Endothelial cell of umbilical vein (primary cell): ENCODE results near the gene EMX1. TPM values are rescaled to one million over a fixed set of nuclear protein-coding genes. Genes with fewer than 3 reads are reported as not detected.

Source experiments
- BruUV-seq: library from RNA; stranded (reverse); fragments of 400-500 nt; replicated peaks from 2 replicates; lab custom pipeline; 2021; lab: Mats Ljungman, UMichigan
- CTCF ChIA-PET: fragments of 300-600, 350-600 bp; sonication (Branson Sonifier 250); formaldehyde crosslinking; loops from one replicate; lab custom pipeline; 2021; ENCODE audit warnings: antibody characterized with exemption, inconsistent platforms; lab: Charles Lee
- POLR2A ChIA-PET: fragments of 300-600, 350-600 bp; sonication (Branson Sonifier 250); formaldehyde crosslinking; loops from one replicate; lab custom pipeline; 2021; ENCODE audit warnings: antibody characterized with exemption, inconsistent platforms; lab: Charles Lee
- DNase-seq: peaks from one replicate; pipeline ENCODE4 v3.0.0-alpha.2; 2011; ENCODE audit warnings: low read depth, low spot score
- FAIRE-seq: peaks from 2 replicates; lab custom pipeline; 2011; peaks lifted over from hg19 to GRCh38; lab: Jason Lieb, UNC
- H2AFZ ChIP-seq: 2 replicates; pipeline ENCODE4 v1.6.0; 2012; ENCODE audit warnings: low read depth, low read length, control low read depth, inconsistent platforms
- H3K27ac ChIP-seq: 2 replicates; pipeline ENCODE4 v1.5.1; 2011; ENCODE audit warnings: low read depth, mild to moderate bottlenecking, control low read depth, low read length, moderate library complexity; ENCODE audit not compliant: insufficient read depth
- H3K27me3 ChIP-seq, 2 experiments: 2 replicates each; pipeline versions ENCODE4 v1.6.0 to v1.6.1; 2011; ENCODE audit warnings: low read length in 2 of 2, mixed read lengths in 1 of 2; ENCODE audit not compliant: control insufficient read depth in 2 of 2, insufficient read depth in 2 of 2
- H3K36me3 ChIP-seq, 2 experiments: 2 replicates in 1 of 2; 3 replicates in 1 of 2; pipeline ENCODE4 v1.5.1; 2011; ENCODE audit warnings: low read length in 2 of 2, mild to moderate bottlenecking in 1 of 2, moderate library complexity in 1 of 2; ENCODE audit not compliant: control insufficient read depth in 2 of 2, insufficient read depth in 2 of 2; ENCODE audit errors: extremely low read depth in 1 of 2
- H3K4me1 ChIP-seq: 3 replicates; pipeline ENCODE4 v1.5.1; 2011; ENCODE audit warnings: mild to moderate bottlenecking, low read length; ENCODE audit not compliant: control insufficient read depth, insufficient read depth; ENCODE audit errors: extremely low read depth
- H3K4me2 ChIP-seq: 2 replicates; pipeline ENCODE4 v1.6.1; 2011; ENCODE audit warnings: low read length, control low read depth, mixed read lengths; ENCODE audit not compliant: insufficient read depth
- H3K4me3 ChIP-seq, 3 experiments: fragments of 200-600 bp in 1 of 3; sonication (generic), shearing (Covaris generic) in 1 of 3; replicated peaks in 1 of 3; 2 replicates each; pipeline ENCODE4 v1.5.1; 2011 to 2016; ENCODE audit warnings: control low read depth in 3 of 3, low read length in 3 of 3, mild to moderate bottlenecking in 2 of 3, inconsistent platforms in 1 of 3, low read depth in 1 of 3, moderate library complexity in 1 of 3; ENCODE audit not compliant: insufficient read depth in 1 of 3
- H3K79me2 ChIP-seq: 2 replicates; pipeline ENCODE4 v1.6.0; 2012; ENCODE audit warnings: low read length, inconsistent platforms; ENCODE audit not compliant: control insufficient read depth, insufficient read depth
- H3K9ac ChIP-seq: replicated peaks from 2 replicates; pipeline ENCODE3; 2011; ENCODE audit warnings: low read length, control low read depth; ENCODE audit not compliant: insufficient read depth; ENCODE audit errors: extremely low read depth
- H3K9me1 ChIP-seq: replicated peaks from 3 replicates; pipeline ENCODE4 v1.6.0; 2011; ENCODE audit warnings: mild to moderate bottlenecking, low read length; ENCODE audit not compliant: control insufficient read depth, insufficient read depth; ENCODE audit errors: extremely low read depth
- H3K9me3 ChIP-seq: replicated peaks from 2 replicates; pipeline ENCODE4 v1.5.1; 2012; ENCODE audit warnings: low read length, inconsistent platforms; ENCODE audit not compliant: control insufficient read depth, insufficient read depth
- H4K20me1 ChIP-seq: replicated peaks from 2 replicates; pipeline ENCODE3; 2011; ENCODE audit warnings: mild to moderate bottlenecking, low read length; ENCODE audit not compliant: control insufficient read depth, insufficient read depth; ENCODE audit errors: extremely low read depth
- CTCF ChIP-seq, 2 donors: IDR thresholded peaks; 1 replicate in 1 of 2; 2 replicates in 1 of 2; pipeline ENCODE4 v1.5.1; 2011; ENCODE audit warnings: low read length in 2 of 2, mild to moderate bottlenecking in 2 of 2, moderate library complexity in 2 of 2, control low read depth in 1 of 2, inconsistent platforms in 1 of 2, low read depth in 1 of 2; ENCODE audit not compliant: insufficient read depth in 1 of 2; ENCODE audit errors: extremely low read depth in 1 of 2
- EZH2 ChIP-seq: IDR thresholded peaks from 2 replicates; pipeline ENCODE4 v1.6.1; 2012; ENCODE audit warnings: borderline replicate concordance, low read depth, mild to moderate bottlenecking, moderate library complexity, low read length, inconsistent platforms; ENCODE audit not compliant: severe bottlenecking
- FOS ChIP-seq: IDR thresholded peaks from 2 replicates; pipeline ENCODE4 v1.6.1; 2011; ENCODE audit warnings: mild to moderate bottlenecking, low read length, moderate library complexity, borderline replicate concordance; ENCODE audit not compliant: insufficient read depth
- GATA2 ChIP-seq: IDR thresholded peaks from 2 replicates; pipeline ENCODE4 v1.7.0; 2011; ENCODE audit warnings: low read depth, mild to moderate bottlenecking, moderate library complexity, mixed read lengths, low read length; ENCODE audit not compliant: insufficient read length, insufficient read depth
- JUN ChIP-seq: IDR thresholded peaks from 2 replicates; pipeline ENCODE4 v1.6.1; 2011; ENCODE audit warnings: borderline replicate concordance, low read depth; ENCODE audit not compliant: insufficient read length, insufficient read depth
- MYC ChIP-seq: IDR thresholded peaks from one replicate; pipeline ENCODE4 v1.6.1; 2011; ENCODE audit warnings: mild to moderate bottlenecking, low read depth, low read length
- POLR2A ChIP-seq: IDR thresholded peaks from 2 replicates; pipeline ENCODE4 v1.6.1; 2012; ENCODE audit warnings: low read depth, mild to moderate bottlenecking, control low read depth, low read length
- POLR2AphosphoS5 ChIP-seq: IDR thresholded peaks from 2 replicates; pipeline ENCODE4 v1.6.1; 2012; ENCODE audit warnings: low read depth, mild to moderate bottlenecking, control low read depth, low read length, moderate library complexity; ENCODE audit not compliant: insufficient read depth
- dilution Hi-C: fragments of 300-500 bp; cut with MboI; formaldehyde crosslinking; loops from one replicate; pipeline ENCODE4 v1.15.0; 2019; ENCODE audit warnings: low sequenced_read_pairs; ENCODE audit not compliant: extremely low pct_ligation_motif_present
- intact Hi-C: fragments of 100-400 bp; cut with micrococcal nuclease; formaldehyde crosslinking; loops from one replicate; pipeline ENCODE4 v1.10.0; 2022
- polyA plus RNA-seq, 4 experiments: library from polyadenylated mRNA; depleted of rRNA in 3 of 4; stranded (reverse) in 3 of 4; unstranded in 1 of 4; fragments of >200 nt; gene quantifications; 2 replicates each; pipeline versions ENCODE4 v1.2.1 to v1.2.3, GENCODE V29; 2011 to 2012; ENCODE audit warnings: missing spikeins in 1 of 4
- total RNA-seq: library from RNA; stranded (reverse); gene quantifications from 2 replicates; pipeline ENCODE4 v1.2.3, GENCODE V29; 2021
- TF ChIP-seq, protein P1 (sequence below): IDR thresholded peaks from 2 replicates; pipeline ENCODE4 v1.6.1; 2011; ENCODE audit not compliant: insufficient read depth, insufficient read length

The EMX1 gene
- total and polyA plus RNA-seq, 2 donors (not counting 3 experiments of a cell fraction or from before 2014, with no cell fraction given) = not detected

DNA sequence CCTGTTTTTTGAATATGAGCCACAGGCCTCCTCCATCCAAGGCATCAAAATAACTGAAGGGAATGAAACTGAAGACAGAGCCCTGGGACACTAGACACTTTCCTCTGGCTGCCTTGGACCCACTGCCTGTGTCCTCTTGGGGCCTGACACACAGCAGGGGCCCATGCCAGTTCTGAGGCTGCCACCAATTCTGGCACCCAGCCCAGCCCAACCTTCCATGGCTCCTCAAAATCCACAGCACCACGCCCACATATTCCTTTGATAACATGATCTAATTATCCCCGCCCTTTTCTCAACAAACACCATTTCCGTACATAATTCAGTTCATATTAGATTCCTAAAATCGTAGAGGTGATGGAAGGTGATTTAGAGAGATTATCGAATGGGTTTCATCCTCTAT lies 64.2 kb downstream of the EMX1 start:
- H4K20me1 ChIP-seq = no peaks in the 10 kb centered on the region
- H3K9me3 ChIP-seq = no peaks in the 10 kb centered on the region
- H3K27me3 ChIP-seq = no peaks in the 10 kb centered on the region
- TF ChIP-seq GATA2 (no peak), POLR2A (no peak), MYC (no peak), CTCF (IDR thresholded peaks at IDR 0.05; ENCODE audit: extremely low read depth in 1 of 2, insufficient read depth in 1 of 2, low read depth in 1 of 2, low read length in 2 of 2) (no peak), EZH2 (no peak), POLR2AphosphoS5 (no peak), FOS (no peak), JUN (no peak)
- TF ChIP-seq, protein P1, sequence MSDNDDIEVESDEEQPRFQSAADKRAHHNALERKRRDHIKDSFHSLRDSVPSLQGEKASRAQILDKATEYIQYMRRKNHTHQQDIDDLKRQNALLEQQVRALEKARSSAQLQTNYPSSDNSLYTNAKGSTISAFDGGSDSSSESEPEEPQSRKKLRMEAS = no peak
- no peak overlapping the region for H3K27ac ChIP-seq
- H2AFZ ChIP-seq = no peak overlapping the region
- dilution Hi-C loops (no loop called here), intact Hi-C loops (no loop called here)
- ChIA-PET CTCF (interaction anchor here (1.6 kb wide), 1 partner anchor 88 kb away, joined by 10 read pairs; no protein-coding TSS in a partner anchor), POLR2A (no interaction called here)
- H3K9me1 ChIP-seq = no peaks in the 10 kb centered on the region
- BruUV-seq = no TSS peak
- no peaks in the 10 kb centered on the region for H3K79me2 ChIP-seq
- H3K9ac ChIP-seq = no peak overlapping the region
- FAIRE-seq (no peak), DNase-seq (no peak)
- peaks cover 5% of the 10 kb centered on the region for H3K4me1 ChIP-seq
- no peak overlapping the region for H3K4me2 ChIP-seq
- peaks cover 0 to 2% of the 10 kb centered on the region in 2 experiments for H3K36me3 ChIP-seq
- no peak overlapping the region for H3K4me3 ChIP-seq
